Glomerular visceral epithelial cell (primary cell): ENCODE measurements around the gene C1GALT1.

Experiments
- DNase-seq: peaks from one replicate; pipeline ENCODE4 v3.0.0-alpha.2; 2016; ENCODE audit errors: extremely low spot score

Gene C1GALT1

DNA sequence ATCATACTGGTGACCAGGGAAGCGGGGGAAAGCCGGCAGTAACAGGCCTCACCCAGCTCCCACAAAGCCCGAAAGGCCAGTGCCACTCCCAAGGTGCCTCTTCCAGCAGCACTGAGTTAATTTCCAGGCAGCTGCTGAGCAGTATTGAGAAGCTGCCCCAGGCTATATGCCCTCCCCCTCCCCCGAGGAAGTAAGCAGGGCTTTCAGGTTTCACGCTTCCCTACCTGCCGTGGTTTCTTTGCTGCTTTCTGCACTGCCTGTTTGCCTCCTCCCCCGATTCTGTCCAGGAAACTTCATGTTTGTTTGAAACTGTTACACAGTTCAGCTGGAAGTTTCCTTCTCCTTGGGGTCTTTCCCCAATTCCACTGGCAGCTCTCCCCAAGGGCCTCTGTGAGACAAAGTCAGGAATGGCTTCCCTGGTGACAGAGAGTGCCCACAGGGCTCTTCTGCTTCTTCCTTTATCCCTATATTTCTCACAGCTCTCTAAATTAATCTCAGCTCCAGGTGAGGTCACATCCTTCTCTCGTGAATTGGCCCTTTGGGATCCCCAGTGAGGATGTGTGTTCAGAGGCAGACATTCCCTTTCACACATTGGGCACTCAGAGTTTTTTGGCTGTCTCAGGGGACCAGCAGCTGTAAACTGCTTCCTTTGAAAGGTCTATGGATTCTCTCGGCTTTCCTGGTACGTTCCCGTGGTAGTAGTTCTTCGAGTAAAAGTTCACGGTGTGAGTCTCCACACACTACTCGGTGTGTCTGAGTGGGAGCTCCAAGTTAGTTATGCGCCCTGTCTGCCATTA is 19.4 kb downstream of the C1GALT1 start:
- DNase-seq: peak; percentile 48

DNA sequence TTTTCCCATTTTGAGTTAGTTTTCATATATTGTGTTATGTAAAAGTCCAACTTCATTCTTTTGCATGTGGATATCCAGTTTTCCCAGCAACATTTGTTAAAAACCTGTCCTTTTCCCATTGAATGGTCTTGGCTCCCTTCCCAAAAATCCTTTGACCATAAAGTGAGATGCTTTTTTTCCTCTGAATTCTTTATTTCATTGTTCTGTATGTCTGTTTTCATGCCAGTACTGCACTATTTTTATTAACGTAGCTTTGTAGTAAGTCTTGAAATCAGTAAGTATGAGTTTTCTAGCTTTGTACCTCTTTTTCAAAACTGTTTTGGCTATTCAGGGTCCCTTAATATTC is 20.0 kb downstream of the C1GALT1 start:
- DNase-seq: no peak

DNA sequence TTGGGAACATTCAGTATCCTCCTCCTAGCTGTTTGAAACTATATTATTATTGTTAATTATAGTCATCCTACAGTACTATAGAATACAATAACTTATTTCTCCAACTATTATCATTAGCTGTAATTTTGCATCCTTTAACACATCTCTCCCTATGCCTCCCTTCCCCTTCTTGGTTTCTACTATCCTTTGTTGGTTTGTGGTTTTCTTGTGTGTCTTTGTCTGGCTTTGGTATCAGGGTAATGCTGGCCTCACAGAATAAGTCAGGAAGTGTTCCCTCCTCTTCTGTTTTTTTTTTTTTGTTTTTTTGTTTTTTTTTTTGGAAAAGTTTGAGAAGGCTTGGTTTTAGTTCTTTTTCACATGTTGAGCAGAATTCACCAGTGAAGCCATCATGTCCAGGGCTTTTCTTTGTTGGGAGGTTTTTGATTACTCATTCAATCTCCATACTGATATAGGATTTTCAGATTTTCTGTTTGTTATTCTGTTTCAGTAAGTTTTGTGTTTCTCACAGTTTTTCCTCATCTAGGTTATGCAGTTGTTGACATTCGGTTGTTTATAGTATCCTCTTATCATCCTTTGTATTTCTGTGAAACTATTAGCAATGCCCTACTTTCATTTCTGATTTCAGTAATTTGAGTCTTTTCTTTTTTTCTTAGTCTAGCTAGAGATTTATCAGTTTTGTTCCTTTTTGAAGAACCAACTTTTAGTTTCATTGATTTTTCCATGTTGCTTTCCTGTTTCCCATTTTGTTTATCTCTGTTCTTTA is 21.6 kb downstream of the C1GALT1 start:
- DNase-seq: no peak

DNA sequence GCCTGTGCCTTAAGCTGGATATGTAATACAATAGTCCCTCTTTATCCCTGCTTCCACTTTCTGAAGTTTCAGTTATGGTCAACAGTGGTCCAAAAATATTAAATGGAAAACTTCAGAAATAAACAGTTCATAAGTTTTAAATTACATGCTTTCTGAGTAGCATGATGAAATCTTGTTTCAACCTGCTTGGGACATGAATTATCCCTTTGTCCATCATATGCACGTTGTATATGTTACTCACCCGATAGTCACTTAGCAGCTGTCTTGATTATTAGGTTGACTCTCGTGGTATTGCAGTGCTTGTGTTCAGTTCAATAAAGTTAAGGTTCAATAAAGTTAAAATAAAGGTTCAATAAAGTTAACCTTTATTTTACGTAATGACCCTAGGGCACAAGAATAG is 25.5 kb downstream of the C1GALT1 start:
- DNase-seq: no peak

DNA sequence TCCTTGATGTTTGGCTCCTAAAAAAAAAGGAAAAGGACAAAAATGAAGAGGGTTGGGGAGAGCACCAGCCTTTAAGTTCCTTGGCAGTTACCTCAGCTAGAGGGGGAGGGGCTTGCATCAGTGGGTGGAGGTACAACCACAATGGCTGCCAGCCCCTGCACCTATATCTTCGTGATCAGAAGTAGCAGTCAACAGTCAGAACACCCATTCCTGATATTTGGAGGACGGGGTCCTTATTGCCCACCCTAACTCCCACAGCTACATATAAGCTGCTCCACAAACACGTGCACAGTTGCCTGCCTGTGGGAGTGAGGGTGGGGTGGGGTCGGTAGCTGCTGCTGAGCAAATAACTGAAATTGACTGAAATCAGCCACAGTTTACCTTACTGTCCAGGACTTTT is 26.2 kb downstream of the C1GALT1 start:
- DNase-seq: no peak

DNA sequence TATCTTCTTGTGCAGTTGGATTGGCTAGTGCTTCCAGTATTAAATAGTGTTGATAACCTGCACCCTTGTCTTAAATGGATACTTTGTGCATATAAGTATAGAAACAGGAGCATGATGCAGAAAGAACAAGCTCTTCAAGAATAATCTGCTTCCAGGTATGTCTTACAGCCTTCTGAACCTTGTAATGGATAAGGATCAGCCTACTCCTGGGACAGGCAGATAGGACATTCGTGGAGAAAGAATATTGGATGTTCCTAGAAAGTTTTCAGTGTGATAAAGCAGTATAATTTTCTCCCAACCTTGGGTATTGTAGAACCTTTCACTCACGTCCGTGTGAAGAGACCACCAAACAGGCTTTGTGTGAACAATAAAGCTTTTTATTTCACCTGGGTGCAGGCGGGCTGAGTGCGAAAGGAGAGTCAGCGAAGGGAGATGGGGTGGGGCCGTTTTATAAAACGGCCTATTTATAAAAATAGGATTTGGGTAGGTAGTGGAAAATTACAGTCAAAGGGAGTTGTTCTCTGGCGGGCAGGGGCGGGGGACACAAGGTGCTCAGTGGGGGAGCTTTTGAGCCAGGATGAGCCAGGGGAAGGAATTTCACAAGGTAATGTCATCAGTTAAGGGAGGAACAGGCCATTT is 27.2 kb downstream of the C1GALT1 start:
- no peak for DNase-seq

DNA sequence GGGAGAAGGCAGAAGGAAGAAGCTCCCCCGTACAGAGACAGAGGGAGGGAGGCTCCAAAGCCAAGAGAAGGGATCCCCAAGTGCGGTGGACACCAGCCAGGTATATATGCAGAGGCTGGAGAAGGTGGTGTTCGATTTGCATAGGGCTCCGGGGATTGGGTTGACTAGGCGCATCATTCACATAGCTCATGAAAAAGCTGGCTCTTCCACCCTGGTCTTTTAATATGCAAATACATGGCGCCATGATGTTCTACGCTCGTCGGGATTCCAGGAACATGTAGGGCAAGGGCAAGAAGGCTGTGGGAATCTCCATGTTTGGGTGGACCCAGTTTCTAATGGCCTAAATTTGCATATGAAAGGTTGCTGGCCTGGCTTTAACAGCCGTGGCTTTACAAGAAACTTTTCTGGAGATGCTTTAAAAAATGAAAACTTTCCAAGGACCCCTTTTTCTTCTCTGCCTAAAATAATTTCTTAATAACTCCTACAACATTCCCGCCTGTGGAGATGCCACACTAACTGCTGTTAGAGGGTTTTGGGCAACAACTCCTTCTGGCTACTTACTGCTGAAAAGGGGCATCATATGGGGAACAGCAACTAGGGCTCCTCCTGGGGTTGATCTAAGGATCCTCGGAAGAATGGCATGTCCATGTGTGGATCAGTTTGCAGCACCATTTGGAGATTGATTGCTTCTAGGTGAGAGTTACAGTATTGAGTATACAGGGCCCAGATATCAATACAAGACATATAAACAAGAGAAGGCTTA is 28.3 kb downstream of the C1GALT1 start:
- no peak for DNase-seq

DNA sequence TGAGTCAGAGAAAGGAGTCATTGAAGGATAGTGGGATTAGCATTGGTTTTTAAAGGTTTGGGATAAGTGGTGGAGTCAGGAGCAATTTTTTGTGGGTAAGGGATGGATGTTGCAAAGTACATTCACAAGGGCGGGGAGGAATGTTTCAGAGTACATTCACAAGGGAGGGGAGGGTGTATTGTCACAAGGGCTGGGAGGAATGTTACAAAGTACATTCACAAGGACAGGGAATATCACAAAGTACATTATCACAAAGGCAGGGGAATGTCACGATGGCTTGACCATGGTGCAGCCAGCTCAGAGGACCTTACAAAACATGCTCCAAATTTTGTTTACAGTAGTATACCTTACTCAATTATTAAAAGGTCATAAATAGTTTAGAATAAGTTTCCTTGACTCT is 30.3 kb downstream of the C1GALT1 start:
- no peak for DNase-seq

DNA sequence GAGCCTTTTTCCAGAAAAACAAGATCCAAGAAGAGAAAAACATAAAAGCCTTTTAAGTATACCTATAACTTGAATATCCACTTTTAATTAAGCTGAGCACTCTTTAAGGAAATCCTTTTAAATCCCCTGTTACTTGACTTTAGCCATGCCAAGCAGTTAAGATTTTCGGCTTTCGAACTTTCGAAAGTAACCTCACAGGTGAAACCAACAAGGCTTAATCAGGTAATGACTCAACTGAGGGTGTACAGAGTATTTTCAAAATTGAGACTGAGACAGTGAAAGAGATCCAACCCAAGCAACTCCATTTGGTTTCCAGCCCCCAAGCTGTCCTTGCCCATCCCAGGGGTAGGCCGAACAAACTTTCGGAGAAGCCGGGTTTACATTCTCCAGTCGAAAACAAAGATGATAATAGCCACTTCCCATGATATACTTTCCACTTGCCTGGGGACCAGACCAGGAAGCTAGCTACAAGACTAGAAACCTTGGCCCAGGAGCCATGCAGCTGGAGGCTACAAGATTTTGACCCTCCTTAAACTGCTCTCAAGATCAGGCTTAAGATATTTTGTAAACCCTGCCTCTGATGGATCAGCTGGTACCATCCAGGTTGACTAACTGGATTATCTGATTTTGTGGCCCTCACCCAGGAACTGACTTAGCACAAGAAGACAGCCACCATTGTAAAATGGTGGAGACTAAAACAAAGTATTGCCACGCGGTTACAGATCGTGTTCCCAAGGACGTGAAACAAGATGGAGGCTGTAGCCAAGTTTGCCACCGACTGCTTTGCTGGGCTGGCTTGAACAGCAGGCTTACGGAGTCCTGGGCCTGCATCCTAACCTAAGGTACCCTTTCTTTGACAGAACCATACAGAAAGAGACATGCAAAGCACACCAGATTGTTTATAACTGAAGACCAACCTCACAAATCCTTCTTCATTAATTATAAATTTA is 32.3 kb downstream of the C1GALT1 start:
- DNase-seq: no peak

DNA sequence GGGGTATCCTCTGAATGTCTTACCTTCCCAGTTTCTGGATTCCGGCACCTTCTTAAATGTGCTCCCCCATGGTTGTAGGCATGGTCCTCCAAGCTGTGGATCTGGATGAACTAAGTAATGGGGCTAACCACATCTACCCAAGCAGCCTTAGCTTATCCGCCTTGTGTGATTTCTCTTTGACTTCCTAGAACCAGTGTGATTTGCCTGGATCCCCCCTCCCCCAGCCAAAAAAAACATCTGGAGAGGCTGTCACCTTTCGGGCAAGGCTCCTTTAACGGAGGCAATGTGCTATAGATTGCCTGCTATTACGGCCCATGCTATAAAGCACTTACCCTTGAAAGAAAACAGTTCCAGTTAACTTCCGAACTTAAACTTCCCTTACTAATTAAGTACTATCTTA is 33.9 kb downstream of the C1GALT1 start:
- no peak for DNase-seq

DNA sequence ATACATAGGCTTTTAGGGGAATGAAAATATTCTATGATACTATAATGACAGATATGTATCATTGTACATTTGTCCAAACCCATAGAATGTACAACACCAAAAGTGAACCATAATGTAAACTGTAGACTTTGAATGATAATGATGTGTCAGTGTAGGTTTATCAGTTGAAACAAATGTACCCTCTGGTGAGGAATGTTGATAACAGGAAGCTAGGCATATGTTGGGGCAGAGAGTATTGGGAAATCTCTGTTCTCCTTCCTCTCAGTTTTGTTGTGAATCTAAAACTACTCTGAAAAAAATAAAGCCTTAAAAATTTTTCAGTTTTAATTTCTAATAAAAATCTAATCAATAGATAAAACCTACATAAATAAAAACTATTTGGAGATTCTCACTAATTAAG is 36.9 kb downstream of the C1GALT1 start:
- no peak for DNase-seq

DNA sequence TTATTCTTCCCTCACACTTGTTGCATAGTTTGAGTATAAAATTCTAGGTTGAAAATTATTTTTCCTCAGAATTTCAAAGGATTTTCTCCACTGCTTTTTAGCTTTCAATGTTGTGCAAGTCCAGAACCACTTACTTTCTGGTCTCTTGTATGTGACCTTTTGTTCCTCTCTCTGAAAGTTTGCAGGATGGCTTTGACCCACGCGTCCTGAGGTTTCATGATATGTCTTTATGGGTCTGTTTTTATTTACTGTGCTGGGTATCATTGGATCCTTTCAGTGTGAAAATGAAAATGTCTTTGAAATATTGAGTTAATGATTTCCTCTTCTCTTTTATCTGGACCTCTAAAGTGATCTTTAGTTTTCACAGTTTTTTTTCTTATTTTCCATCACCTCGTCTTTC is 38.5 kb downstream of the C1GALT1 start:
- no peak for DNase-seq

DNA sequence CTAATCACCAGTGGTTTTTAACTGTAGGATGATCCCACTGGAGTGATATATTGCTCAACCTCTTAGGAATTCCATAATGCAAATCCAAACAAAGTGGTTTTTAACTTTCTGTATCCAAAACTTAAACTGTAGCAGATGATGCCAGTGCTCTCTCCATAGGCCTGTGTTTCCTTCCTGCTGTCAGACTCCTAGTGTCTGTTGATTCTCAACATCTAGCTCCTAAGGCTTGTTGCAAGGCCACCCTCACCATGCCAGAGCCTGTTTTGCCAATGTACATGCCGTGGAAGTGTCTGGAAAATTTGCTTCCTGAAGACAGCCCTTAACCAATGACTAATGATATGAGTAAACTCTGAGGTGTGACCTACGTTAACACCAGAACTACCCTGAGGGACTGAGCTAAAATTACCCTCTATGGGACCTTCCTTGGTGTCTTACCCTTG is 39.3 kb downstream of the C1GALT1 start:
- peak; percentile 45 for DNase-seq

DNA sequence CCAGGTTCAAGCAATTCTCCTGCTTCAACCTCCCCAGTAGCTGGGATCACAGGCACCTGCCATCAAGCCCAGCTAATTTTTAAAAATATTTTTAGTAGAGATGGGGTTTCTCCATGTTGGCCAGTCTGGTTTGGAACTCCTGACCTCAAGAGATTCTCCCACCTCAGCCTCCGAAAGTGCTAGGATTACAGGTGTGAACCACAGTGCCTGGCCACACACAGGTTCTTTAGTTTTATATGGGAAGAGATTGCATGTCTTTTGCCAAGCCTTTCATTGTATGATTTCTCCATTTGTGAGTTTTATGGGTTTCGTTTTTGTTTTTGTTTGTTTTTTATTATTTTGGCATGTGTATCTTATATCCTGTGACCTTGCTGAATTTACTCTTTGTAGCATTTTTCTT is 40.9 kb downstream of the C1GALT1 start:
- no peak for DNase-seq

DNA sequence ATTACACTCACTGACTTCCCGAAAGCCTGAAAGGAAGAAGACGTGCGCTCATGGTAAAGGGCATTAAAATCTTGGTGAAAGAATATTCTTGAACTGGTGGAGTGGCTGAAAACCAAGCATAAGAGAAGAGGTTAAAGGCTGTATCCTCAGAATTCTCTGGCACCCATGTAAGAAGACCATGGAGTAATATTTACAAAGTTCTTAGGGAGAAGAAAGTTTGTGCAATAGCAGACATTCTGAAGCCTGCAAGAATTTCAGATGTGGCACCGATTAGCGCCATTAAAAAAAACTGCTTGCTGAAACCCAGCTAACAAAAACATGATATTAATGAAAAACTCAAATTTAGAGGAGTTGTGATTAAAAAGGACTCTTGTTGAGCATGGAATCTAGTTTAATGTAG is 44.1 kb downstream of the C1GALT1 start:
- DNase-seq: no peak

DNA sequence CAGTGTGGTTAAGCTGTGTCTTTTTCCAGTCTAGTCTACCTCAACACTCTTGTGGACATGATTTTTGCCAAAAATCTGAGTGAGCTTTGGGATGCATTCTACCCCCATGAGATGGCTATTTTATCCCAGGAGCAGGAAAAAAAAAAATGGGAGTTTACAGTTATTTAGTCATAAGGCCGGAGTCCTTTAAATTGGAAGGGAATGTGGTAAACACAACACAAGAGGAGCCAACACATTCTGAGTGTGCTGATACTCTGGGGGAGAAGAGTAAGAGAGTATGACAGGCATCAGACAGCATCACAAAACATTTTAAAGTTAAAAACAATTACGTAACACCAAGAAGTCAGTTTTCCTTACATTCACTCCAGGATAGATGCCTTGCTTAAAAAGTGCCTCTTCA is 46.1 kb downstream of the C1GALT1 start:
- DNase-seq: no peak

DNA sequence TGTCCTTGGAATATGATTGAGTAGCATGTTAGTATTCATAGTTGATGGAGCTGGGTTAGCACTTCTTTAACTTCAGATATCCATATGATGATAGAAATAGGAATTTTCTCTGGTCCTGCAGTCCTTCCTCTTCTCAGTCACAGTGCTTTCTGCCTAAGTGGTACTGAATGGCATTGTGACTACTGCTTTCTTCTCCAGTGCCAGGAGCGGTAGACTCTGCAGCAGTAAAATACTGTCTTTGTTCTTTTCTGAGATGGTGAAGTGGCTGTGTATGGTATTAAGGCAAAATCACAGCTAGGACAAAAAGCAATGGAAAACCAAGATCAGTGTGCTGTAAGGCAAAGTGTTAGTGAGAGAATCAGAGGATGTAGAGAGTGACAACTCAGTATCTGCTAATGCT is 46.6 kb downstream of the C1GALT1 start:
- no peak for DNase-seq

DNA sequence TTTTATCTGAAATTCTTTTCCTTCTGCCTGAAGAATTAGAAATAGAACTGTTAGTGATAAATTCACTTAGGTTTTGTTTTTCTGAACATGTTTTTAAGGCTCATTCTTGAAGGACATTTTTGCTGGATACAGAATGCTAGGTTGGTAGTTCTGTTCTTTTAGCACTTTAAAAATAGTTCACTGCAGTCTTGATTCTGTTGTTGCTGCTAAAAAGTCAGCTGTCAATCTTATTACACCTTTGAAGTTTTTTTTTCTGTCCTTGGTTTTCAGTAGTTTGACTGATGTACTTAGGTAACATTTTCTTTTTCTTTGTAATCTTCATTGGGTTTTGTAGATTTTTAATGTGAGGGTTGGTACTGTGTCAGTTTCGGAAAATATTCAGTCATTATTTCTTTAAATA is 48.7 kb downstream of the C1GALT1 start:
- no peak for DNase-seq

DNA sequence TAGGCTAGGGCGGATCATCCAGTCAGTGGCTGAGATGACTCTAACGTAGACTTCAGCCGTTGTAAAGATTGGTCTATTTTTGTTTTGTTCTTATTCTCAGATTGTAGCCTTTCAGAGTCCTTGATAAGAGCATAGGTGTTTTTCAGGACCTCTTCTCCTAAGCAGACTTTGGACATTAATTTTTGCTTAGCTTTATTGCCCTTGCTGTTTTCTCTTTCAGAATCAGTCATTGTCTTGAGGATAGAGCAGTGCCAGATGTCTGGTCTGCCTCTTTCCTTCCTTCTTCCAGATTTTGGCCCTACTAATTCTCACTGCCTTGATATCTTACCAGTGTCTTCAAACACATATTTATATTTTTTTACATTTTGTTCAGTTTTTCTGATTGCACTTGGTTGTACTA is 49.5 kb downstream of the C1GALT1 start:
- no peak for DNase-seq

DNA sequence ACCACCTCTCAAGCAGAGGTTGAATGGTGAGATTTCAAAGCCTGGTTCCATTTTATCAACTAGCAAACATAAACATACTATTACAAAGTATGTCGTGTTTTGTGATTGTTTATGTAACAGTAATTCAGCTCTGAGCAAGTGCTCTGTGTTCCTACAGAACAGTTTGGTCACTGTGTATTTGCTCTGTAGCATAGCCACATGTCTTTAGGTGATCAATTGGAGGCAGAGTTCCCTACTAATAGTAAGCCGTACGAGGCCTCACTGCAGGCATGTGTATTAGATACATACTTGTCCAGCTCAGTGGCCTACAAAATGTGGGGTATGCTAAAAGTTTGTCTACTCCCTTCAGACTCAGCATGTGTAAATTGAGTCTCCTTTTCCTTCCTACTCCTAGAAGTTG is 53.0 kb downstream of the C1GALT1 start:
- no peak for DNase-seq

DNA sequence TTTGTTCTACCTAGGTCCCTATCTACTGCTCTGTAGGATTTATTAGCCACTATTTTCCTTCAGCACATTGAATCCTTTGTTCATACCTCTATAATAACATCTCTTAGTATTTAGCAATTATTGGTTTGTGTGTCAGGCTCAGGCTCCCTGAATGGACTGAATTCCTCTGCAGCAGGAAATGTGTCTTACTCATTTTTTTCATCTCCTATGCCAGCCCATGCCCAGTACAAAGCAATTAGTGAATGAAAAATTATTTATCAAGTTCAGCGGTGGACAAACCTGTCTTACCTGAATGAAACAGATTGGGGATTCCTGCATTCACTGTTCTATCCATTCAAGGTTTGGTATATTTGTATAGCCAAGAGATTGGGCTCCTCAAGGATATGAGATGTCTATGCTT is 53.7 kb downstream of the C1GALT1 start:
- DNase-seq: no peak
